Loucy (cell line): ENCODE results near the gene SND1.

Source experiments
- H2AFZ ChIP-seq: fragments of 200-600 bp; sonication (generic); 2 replicates; pipeline ENCODE4 v1.6.0; 2016; ENCODE audit warnings: antibody characterized with exemption, mild to moderate bottlenecking, low read length, moderate library complexity
- H3F3A ChIP-seq: fragments of 200-600 bp; 2 replicates; pipeline ENCODE4 v1.6.0; 2016; ENCODE audit warnings: antibody characterized with exemption, low read depth, mild to moderate bottlenecking
- H3K27me3 ChIP-seq: fragments of 200-600 bp; sonication (generic); 2 replicates; pipeline ENCODE4 v1.6.1; 2014; ENCODE audit warnings: low read length, mild to moderate bottlenecking; ENCODE audit not compliant: insufficient read depth, poor library complexity, severe bottlenecking
- H3K36me3 ChIP-seq: fragments of 200-600 bp; sonication (generic); 2 replicates; pipeline ENCODE4 v1.6.1; 2016; ENCODE audit warnings: low read length; ENCODE audit not compliant: insufficient read depth
- H3K4me1 ChIP-seq: fragments of 200-600 bp; sonication (generic); 2 replicates; pipeline ENCODE4 v1.5.1; 2014; ENCODE audit warnings: low read length, mild to moderate bottlenecking; ENCODE audit not compliant: insufficient read depth, poor library complexity, severe bottlenecking
- H3K4me2 ChIP-seq: fragments of 200-600 bp; sonication (generic); 2 replicates; pipeline ENCODE4 v1.6.0; 2014; ENCODE audit warnings: antibody characterized with exemption, low read length, low read depth, mild to moderate bottlenecking; ENCODE audit not compliant: poor library complexity, severe bottlenecking
- H3K4me3 ChIP-seq: fragments of 200-600 bp; sonication (generic); 2 replicates; pipeline ENCODE4 v1.5.1; 2014; ENCODE audit warnings: low read length, mild to moderate bottlenecking, mixed read lengths; ENCODE audit not compliant: poor library complexity, severe bottlenecking
- H3K79me2 ChIP-seq: fragments of 200-600 bp; sonication (generic); 2 replicates; pipeline ENCODE4 v1.6.1; 2014; ENCODE audit warnings: low read length; ENCODE audit not compliant: insufficient read depth
- H3K9ac ChIP-seq: fragments of 200-600 bp; sonication (generic); 2 replicates; pipeline ENCODE4 v1.6.0; 2014; ENCODE audit warnings: mild to moderate bottlenecking, low read depth, low read length, moderate library complexity; ENCODE audit not compliant: poor library complexity, severe bottlenecking
- H3K9me2 ChIP-seq: fragments of 200-600 bp; sonication (generic); replicated peaks from 2 replicates; pipeline ENCODE4 v1.6.1; 2016; ENCODE audit warnings: low read depth, low read length, mixed read lengths
- H3K9me3 ChIP-seq: fragments of 200-600 bp; sonication (generic); 2 replicates; pipeline ENCODE4 v1.6.1; 2014; ENCODE audit warnings: mild to moderate bottlenecking, antibody characterized with exemption, low read length, low read depth; ENCODE audit not compliant: insufficient read depth
- H4K20me1 ChIP-seq: fragments of 200-600 bp; sonication (generic); 2 replicates; pipeline ENCODE4 v1.6.0; 2014; ENCODE audit warnings: antibody characterized with exemption, low read length, mild to moderate bottlenecking; ENCODE audit not compliant: insufficient read depth, poor library complexity, severe bottlenecking
- CTCF ChIP-seq: fragments of 200-600 bp; sonication (generic); conservative IDR thresholded peaks from 2 replicates; pipeline ENCODE4 v1.5.1; 2014; ENCODE audit warnings: mild to moderate bottlenecking, antibody characterized with exemption, low read length
- EZH2phosphoT487 ChIP-seq: fragments of 200-600 bp; IDR thresholded peaks from 2 replicates; pipeline ENCODE4 v1.6.1; 2018; ENCODE audit warnings: antibody characterized with exemption, mild to moderate bottlenecking, moderate library complexity, borderline replicate concordance

The SND1 gene

GRCh38 chr7:127840226-127840951, 188.4 kb downstream of the SND1 start:
- peaks cover 23% of the 10 kb centered on the region for H3K4me1 ChIP-seq
- H3K27me3 ChIP-seq, result no peaks in the 10 kb centered on the region
- no peak overlapping the region for H3K4me2 ChIP-seq
- H3K36me3 ChIP-seq, result peaks cover 16% of the 10 kb centered on the region
- no peak for TF ChIP-seq CTCF
- no peak for TF ChIP-seq EZH2phosphoT487
- H3K4me3 ChIP-seq, result no peak overlapping the region
- peaks cover 12% of the 10 kb centered on the region for H4K20me1 ChIP-seq
- no peaks in the 10 kb centered on the region for H3F3A ChIP-seq
- H3K9ac ChIP-seq, result no peak overlapping the region
- H3K9me2 ChIP-seq, result no peaks in the 10 kb centered on the region
- H3K9me3 ChIP-seq, result peaks cover 6% of the 10 kb centered on the region; the same call in 1 of the 2 replicates
- H2AFZ ChIP-seq, result no peak overlapping the region
- 0 out of 2 replicates have a peak, but pooled peaks cover 3% of the 10 kb centered on the region for H3K79me2 ChIP-seq

DNA sequence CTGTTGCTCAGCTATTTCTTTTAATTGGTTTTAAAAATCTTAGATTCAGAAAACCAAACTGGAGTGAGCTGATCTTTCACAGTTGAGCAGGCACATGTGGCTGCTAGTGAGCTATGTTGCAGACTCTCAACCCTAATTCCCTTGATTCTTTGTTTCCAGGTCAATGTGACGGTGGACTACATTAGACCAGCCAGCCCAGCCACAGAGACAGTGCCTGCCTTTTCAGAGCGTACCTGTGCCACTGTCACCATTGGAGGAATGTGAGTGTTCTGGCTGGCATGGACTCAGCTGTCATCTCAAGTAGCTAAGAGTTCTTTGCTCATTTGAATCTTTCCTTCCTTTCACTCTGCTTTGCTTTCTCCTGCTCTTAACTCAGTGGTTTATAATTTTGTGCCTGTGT, 192.2 kb downstream of the SND1 start:
- Histone ChIP-seq H3K9ac (no peak overlapping the region), H3K27me3 (no peaks in the 10 kb centered on the region), H3K4me1 (peaks cover 30% of the 10 kb centered on the region), H2AFZ (no peak overlapping the region), H3K4me3 (no peak overlapping the region), H3K9me3 (no peaks in the 10 kb centered on the region), H3K36me3 (peaks cover 19% of the 10 kb centered on the region), H3K4me2 (peak overlapping the region; percentile 4), H3F3A (no peaks in the 10 kb centered on the region), H3K9me2 (no peaks in the 10 kb centered on the region), H3K79me2 (0 out of 2 replicates have a peak, but pooled peaks cover 3% of the 10 kb centered on the region), H4K20me1 (peaks cover 14% of the 10 kb centered on the region)
- TF ChIP-seq EZH2phosphoT487, result no peak
- no peak for TF ChIP-seq CTCF

DNA sequence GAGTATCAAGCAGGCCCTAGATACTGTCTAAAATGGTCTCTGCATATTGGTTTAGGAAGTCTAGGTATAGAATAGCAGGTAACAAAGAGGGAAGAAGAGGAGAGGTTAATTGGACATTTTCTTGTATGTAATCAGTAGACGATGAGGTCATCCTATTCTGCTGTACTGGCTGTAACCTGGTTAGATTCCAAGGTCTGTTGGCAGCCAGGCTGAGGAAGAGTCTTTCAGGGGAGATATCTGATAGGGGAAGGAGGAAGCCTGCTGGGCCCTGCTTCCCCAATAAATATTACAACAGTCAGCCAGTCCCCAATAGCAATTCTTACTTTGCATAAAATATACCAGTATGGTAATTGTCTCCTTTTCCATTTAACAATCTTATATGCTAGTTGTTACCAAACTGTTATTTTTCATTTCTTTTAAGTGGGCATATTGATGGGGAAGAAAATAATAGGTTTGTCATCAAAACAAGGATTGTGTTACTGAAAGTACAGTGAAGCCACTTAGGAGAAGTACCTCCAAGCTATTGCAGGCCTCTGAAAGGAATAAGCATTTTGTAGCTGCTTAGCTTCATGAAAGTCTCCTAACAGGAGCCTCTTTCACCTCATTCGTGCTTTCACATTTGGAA, 192.8 kb downstream of the SND1 start:
- H3K36me3 ChIP-seq, result peaks cover 26% of the 10 kb centered on the region
- H3K79me2 ChIP-seq, result 0 out of 2 replicates have a peak, but pooled peaks cover 3% of the 10 kb centered on the region
- TF ChIP-seq EZH2phosphoT487 (no peak), CTCF (no peak)
- peaks cover 14% of the 10 kb centered on the region for H4K20me1 ChIP-seq
- no peaks in the 10 kb centered on the region for H3F3A ChIP-seq
- peak overlapping the region; percentile 4 for H3K4me2 ChIP-seq
- no peak overlapping the region for H2AFZ ChIP-seq
- H3K27me3 ChIP-seq, result no peaks in the 10 kb centered on the region
- H3K9ac ChIP-seq, result no peak overlapping the region
- H3K4me1 ChIP-seq, result peaks cover 31% of the 10 kb centered on the region
- H3K9me2 ChIP-seq, result no peaks in the 10 kb centered on the region
- no peak overlapping the region for H3K4me3 ChIP-seq
- H3K9me3 ChIP-seq, result no peaks in the 10 kb centered on the region
